K562 (cell line): Measurements from ENCODE around the gene VKORC1. TPM values are rescaled to one million over a fixed set of nuclear protein-coding genes. Genes with fewer than 3 reads are reported as not detected.

ENCODE experiments used
- GTF2F1 ChIP-seq: IDR thresholded peaks from 2 replicates; pipeline ENCODE4 v1.6.1; 2011; ENCODE audit warnings: low read depth, low read length, improper control_type of control experiment
- PHF8 ChIP-seq: fragments of 200-600 bp; sonication (generic); IDR thresholded peaks from 2 replicates; pipeline ENCODE4 v1.6.1; 2012; ENCODE audit warnings: mixed run types, mild to moderate bottlenecking, inconsistent platforms, low read length, moderate library complexity, borderline replicate concordance
- SIN3B ChIP-seq: fragments of 450-650 bp; IDR thresholded peaks from 2 replicates; pipeline ENCODE4 v1.6.1; 2017; ENCODE audit warnings: low read depth, mild to moderate bottlenecking, moderate library complexity
- SMAD4 ChIP-seq: fragments of 250-450 bp; sonication (Bioruptor Pico); conservative IDR thresholded peaks from 2 replicates; pipeline ENCODE4 v1.8.0; 2021; ENCODE audit warnings: inconsistent platforms, mild to moderate bottlenecking, moderate library complexity
- ZNF12 ChIP-seq: sonication (generic); formaldehyde crosslinking; IDR thresholded peaks from 2 replicates; pipeline ENCODE4 v1.4.0; 2020; ENCODE audit warnings: mild to moderate bottlenecking, missing genetic modification reagents
- polyA plus RNA-seq, 8 experiments: library from polyadenylated mRNA; depleted of rRNA in 4 of 8; stranded (reverse) in 5 of 8; unstranded in 3 of 8; fragments of >200 nt; fragmentation: Nextera tagmentation in 2 of 8; fragmentation: Illumina TruSeq in 1 of 8; extraction: Ambion mirVana in 2 of 8; extraction: Trizol in 1 of 8; gene quantifications; 2 replicates each; pipeline versions ENCODE4 v1.2.1 to v1.2.3, GENCODE V29; 2011 to 2014; ENCODE audit warnings: inconsistent platforms in 1 of 8, missing spikeins in 1 of 8
- total RNA-seq, 7 experiments: library from RNA; depleted of rRNA in 6 of 7; stranded (reverse); fragments of >200 nt in 6 of 7; fragmentation: Illumina TruSeq in 2 of 7; extraction: Trizol in 2 of 7; gene quantifications; 2 replicates each; pipeline versions ENCODE4 v1.2.1 to v1.2.3, GENCODE V29; 2011 to 2021; ENCODE audit warnings: low replicate concordance in 1 of 7
- TF ChIP-seq, protein P1 (sequence below): fragments of 450-650 bp; IDR thresholded peaks from 2 replicates; pipeline ENCODE4 v1.6.1; 2016; ENCODE audit warnings: antibody characterized with exemption
- TF ChIP-seq, protein P2 (sequence below): fragments of 450-650 bp; IDR thresholded peaks from 2 replicates; pipeline ENCODE4 v1.6.1; 2018; ENCODE audit not compliant: partially characterized antibody
- TF ChIP-seq, protein P3 (sequence below): fragments of 250-450 bp; sonication (Bioruptor Pico); IDR thresholded peaks from 2 replicates; pipeline ENCODE4 v1.4.0; 2020; ENCODE audit warnings: mild to moderate bottlenecking
- TF ChIP-seq, protein P4 (sequence below): fragments of 250-450 bp; sonication (Bioruptor Pico); IDR thresholded peaks from 2 replicates; pipeline ENCODE4 v1.9.0; 2021; ENCODE audit warnings: mild to moderate bottlenecking, inconsistent platforms
- TF ChIP-seq, protein P5 (sequence below): sonication (generic); formaldehyde crosslinking; IDR thresholded peaks from 2 replicates; pipeline ENCODE4 v1.8.0; 2022; ENCODE audit warnings: mild to moderate bottlenecking, missing genetic modification reagents
- TF ChIP-seq, protein P6 (sequence below): sonication (generic); formaldehyde crosslinking; IDR thresholded peaks from 2 replicates; pipeline ENCODE4 v1.8.0; 2022; ENCODE audit warnings: mild to moderate bottlenecking, missing genetic modification reagents

Gene VKORC1
- total and polyA plus RNA-seq, 9 of the 15 experiments (the other 6 are each of a cell fraction or from before 2014, with no cell fraction given): 30.0 to 119 (median 62.1) TPM

DNA sequence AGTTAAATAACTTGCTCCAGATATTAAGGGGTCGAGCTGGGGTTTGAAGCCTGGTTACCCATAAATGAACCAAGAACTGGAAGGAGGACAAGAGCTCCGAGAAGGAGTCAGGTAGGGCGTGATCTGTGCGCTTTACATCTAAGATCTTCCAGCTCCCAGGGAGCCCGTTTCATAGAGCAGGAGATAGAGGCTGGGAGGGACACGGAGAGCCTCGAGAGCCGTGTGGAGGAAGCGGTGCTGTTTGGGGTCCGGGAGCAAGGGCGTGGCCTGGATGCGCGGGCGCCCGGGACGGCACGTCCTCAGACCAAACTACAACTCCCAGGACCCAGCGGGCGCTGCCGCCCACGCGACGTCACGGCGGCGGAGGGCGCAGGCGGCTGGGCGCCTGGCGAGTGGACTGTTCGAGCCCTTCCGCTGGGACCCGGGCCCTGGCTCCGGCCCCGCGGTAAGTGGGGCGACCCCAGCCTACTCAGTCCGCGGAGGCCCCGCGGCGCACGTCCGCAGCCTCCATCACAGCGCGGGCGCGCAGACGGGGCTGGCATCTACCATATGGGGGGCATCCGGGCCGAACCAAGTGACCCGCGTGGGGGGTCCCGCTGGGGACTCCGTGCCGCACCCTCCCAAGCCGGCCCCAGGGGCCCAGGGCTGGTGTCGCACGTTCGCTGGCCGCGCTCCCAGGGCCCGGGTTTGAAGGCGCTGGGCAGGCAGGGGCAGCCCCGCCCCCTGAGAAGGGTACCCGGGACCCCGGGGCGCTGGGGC is 13.6 kb upstream of the VKORC1 start, which contains the start of gene BCKDK (continued):
- TF ChIP-seq, protein P1, sequence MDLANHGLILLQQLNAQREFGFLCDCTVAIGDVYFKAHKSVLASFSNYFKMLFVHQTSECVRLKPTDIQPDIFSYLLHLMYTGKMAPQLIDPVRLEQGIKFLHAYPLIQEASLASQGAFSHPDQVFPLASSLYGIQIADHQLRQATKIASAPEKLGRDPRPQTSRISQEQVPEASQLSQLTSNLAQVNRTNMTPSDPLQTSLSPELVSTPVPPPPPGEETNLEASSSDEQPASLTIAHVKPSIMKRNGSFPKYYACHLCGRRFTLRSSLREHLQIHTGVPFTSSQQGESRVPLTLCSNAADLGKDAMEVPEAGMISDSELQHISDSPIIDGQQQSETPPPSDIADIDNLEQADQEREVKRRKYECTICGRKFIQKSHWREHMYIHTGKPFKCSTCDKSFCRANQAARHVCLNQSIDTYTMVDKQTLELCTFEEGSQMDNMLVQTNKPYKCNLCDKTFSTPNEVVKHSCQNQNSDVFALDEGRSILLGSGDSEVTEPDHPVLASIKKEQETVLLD: 0 out of 2 replicates have a peak, but pooled peaks have one; percentile 42
- TF ChIP-seq SMAD4 (CRISPR knock-in tag) (peak; percentile 43; the same call in 1 of the 2 replicates), GTF2F1 (0 out of 2 replicates have a peak, but pooled peaks have one; percentile 31), ZNF12 (0 out of 2 replicates have a peak, but pooled peaks have one; percentile 22), SIN3B (peak; percentile 32; the same call in 1 of the 2 replicates), PHF8 (peak; percentile 78; the same call in 1 of the 2 replicates)
- TF ChIP-seq, protein P2, sequence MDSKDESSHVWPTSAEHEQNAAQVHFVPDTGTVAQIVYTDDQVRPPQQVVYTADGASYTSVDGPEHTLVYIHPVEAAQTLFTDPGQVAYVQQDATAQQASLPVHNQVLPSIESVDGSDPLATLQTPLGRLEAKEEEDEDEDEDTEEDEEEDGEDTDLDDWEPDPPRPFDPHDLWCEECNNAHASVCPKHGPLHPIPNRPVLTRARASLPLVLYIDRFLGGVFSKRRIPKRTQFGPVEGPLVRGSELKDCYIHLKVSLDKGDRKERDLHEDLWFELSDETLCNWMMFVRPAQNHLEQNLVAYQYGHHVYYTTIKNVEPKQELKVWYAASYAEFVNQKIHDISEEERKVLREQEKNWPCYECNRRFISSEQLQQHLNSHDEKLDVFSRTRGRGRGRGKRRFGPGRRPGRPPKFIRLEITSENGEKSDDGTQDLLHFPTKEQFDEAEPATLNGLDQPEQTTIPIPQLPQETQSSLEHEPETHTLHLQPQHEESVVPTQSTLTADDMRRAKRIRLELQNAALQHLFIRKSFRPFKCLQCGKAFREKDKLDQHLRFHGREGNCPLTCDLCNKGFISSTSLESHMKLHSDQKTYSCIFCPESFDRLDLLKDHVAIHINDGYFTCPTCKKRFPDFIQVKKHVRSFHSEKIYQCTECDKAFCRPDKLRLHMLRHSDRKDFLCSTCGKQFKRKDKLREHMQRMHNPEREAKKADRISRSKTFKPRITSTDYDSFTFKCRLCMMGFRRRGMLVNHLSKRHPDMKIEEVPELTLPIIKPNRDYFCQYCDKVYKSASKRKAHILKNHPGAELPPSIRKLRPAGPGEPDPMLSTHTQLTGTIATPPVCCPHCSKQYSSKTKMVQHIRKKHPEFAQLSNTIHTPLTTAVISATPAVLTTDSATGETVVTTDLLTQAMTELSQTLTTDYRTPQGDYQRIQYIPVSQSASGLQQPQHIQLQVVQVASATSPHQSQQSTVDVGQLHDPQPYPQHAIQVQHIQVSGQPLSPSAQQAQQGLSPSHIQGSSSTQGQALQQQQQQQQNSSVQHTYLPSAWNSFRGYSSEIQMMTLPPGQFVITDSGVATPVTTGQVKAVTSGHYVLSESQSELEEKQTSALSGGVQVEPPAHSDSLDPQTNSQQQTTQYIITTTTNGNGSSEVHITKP: peak; percentile 96
- TF ChIP-seq, protein P3, sequence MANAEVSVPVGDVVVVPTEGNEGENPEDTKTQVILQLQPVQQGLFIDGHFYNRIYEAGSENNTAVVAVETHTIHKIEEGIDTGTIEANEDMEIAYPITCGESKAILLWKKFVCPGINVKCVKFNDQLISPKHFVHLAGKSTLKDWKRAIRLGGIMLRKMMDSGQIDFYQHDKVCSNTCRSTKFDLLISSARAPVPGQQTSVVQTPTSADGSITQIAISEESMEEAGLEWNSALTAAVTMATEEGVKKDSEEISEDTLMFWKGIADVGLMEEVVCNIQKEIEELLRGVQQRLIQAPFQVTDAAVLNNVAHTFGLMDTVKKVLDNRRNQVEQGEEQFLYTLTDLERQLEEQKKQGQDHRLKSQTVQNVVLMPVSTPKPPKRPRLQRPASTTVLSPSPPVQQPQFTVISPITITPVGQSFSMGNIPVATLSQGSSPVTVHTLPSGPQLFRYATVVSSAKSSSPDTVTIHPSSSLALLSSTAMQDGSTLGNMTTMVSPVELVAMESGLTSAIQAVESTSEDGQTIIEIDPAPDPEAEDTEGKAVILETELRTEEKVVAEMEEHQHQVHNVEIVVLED: peak; percentile 94
- TF ChIP-seq, protein P4, sequence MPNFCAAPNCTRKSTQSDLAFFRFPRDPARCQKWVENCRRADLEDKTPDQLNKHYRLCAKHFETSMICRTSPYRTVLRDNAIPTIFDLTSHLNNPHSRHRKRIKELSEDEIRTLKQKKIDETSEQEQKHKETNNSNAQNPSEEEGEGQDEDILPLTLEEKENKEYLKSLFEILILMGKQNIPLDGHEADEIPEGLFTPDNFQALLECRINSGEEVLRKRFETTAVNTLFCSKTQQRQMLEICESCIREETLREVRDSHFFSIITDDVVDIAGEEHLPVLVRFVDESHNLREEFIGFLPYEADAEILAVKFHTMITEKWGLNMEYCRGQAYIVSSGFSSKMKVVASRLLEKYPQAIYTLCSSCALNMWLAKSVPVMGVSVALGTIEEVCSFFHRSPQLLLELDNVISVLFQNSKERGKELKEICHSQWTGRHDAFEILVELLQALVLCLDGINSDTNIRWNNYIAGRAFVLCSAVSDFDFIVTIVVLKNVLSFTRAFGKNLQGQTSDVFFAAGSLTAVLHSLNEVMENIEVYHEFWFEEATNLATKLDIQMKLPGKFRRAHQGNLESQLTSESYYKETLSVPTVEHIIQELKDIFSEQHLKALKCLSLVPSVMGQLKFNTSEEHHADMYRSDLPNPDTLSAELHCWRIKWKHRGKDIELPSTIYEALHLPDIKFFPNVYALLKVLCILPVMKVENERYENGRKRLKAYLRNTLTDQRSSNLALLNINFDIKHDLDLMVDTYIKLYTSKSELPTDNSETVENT (CRISPR knock-in tag): peak; percentile 81
- TF ChIP-seq, protein P5, sequence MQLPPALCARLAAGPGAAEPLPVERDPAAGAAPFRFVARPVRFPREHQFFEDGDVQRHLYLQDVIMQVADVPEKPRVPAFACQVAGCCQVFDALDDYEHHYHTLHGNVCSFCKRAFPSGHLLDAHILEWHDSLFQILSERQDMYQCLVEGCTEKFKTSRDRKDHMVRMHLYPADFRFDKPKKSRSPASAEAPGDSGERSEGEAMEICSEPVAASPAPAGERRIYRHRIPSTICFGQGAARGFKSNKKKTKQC (CRISPR knock-in tag): peak; percentile 75
- TF ChIP-seq, protein P6, sequence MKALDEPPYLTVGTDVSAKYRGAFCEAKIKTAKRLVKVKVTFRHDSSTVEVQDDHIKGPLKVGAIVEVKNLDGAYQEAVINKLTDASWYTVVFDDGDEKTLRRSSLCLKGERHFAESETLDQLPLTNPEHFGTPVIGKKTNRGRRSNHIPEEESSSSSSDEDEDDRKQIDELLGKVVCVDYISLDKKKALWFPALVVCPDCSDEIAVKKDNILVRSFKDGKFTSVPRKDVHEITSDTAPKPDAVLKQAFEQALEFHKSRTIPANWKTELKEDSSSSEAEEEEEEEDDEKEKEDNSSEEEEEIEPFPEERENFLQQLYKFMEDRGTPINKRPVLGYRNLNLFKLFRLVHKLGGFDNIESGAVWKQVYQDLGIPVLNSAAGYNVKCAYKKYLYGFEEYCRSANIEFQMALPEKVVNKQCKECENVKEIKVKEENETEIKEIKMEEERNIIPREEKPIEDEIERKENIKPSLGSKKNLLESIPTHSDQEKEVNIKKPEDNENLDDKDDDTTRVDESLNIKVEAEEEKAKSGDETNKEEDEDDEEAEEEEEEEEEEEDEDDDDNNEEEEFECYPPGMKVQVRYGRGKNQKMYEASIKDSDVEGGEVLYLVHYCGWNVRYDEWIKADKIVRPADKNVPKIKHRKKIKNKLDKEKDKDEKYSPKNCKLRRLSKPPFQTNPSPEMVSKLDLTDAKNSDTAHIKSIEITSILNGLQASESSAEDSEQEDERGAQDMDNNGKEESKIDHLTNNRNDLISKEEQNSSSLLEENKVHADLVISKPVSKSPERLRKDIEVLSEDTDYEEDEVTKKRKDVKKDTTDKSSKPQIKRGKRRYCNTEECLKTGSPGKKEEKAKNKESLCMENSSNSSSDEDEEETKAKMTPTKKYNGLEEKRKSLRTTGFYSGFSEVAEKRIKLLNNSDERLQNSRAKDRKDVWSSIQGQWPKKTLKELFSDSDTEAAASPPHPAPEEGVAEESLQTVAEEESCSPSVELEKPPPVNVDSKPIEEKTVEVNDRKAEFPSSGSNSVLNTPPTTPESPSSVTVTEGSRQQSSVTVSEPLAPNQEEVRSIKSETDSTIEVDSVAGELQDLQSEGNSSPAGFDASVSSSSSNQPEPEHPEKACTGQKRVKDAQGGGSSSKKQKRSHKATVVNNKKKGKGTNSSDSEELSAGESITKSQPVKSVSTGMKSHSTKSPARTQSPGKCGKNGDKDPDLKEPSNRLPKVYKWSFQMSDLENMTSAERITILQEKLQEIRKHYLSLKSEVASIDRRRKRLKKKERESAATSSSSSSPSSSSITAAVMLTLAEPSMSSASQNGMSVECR (CRISPR knock-in tag): peak; percentile 78; the same call in 1 of the 2 replicates
